Measurements from ENCODE around the gene TRMT5. TPM values are rescaled to one million over a fixed set of nuclear protein-coding genes. Genes with fewer than 3 reads are reported as not detected.

Gene TRMT5
- total and polyA plus RNA-seq, 7 donors = 1.2 to 16.9 (median 7.2) TPM

DNA sequence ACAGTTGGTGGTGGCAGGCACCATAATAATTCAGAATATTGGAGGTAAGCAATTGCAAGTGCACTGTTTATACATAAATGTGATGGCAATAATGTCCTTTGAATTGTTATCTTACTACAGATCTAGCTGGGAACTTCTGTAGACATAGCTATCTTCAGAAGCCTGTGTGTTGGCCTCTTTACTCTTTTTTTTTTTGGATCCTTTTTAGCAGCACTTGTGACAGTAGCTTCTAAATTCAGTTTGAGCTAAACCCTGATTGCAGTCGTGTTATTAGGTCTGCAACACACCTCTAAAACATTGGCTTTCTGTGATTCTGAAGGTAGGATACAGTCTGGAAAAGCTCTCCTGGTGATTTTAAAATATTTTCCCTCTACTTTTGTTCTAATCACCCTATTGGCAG lies 38.7 kb upstream of the TRMT5 start:
- DNase-seq = no peak
- Histone ChIP-seq H3K27ac (no peak overlapping the region), H3K27me3 (no peaks in the 10 kb centered on the region), H3K4me3 (no peak overlapping the region), H3K36me3 (peaks cover 0 to 5% (median 0%) of the 10 kb centered on the region in 4 donors), H3K9me3 (no peaks in the 10 kb centered on the region), H3K4me1 (no peaks in the 10 kb centered on the region)
- TF ChIP-seq EP300 (IDR thresholded peaks at IDR 0.05) = no peak
- TF ChIP-seq, protein P1, sequence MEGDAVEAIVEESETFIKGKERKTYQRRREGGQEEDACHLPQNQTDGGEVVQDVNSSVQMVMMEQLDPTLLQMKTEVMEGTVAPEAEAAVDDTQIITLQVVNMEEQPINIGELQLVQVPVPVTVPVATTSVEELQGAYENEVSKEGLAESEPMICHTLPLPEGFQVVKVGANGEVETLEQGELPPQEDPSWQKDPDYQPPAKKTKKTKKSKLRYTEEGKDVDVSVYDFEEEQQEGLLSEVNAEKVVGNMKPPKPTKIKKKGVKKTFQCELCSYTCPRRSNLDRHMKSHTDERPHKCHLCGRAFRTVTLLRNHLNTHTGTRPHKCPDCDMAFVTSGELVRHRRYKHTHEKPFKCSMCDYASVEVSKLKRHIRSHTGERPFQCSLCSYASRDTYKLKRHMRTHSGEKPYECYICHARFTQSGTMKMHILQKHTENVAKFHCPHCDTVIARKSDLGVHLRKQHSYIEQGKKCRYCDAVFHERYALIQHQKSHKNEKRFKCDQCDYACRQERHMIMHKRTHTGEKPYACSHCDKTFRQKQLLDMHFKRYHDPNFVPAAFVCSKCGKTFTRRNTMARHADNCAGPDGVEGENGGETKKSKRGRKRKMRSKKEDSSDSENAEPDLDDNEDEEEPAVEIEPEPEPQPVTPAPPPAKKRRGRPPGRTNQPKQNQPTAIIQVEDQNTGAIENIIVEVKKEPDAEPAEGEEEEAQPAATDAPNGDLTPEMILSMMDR (IDR thresholded peaks at IDR 0.05) = no peak
- no peak for TF ChIP-seq POLR2AphosphoS5 (IDR thresholded peaks at IDR 0.05)
- no peak for TF ChIP-seq POLR2A (IDR thresholded peaks at IDR 0.05)
- WGBS, 2 donors = 76 to 82% methylated on average over 1 of the region's 1 CpG
- intact Hi-C loops (cut with DNase I) = no loop called here

GRCh38 chr14:61003571-61003970 lies 22.7 kb upstream of the TRMT5 start:
- intact Hi-C loops (cut with DNase I) = no loop called here
- TF ChIP-seq, protein P1 (IDR thresholded peaks at IDR 0.05) = no peak
- TF ChIP-seq EP300 (IDR thresholded peaks at IDR 0.05) (no peak), POLR2AphosphoS5 (IDR thresholded peaks at IDR 0.05) (no peak), POLR2A (IDR thresholded peaks at IDR 0.05) (no peak)
- 97 to 99% methylated on average over 1 of the region's 1 CpG for WGBS, 2 donors
- Histone ChIP-seq H3K4me3 (no peak overlapping the region), H3K4me1 (no peaks in the 10 kb centered on the region), H3K36me3 (peaks cover 0 to 11% (median under 1%) of the 10 kb centered on the region in 4 donors), H3K9me3 (no peaks in the 10 kb centered on the region), H3K27me3 (no peaks in the 10 kb centered on the region), H3K27ac (no peak overlapping the region)
- no peak for DNase-seq

DNA sequence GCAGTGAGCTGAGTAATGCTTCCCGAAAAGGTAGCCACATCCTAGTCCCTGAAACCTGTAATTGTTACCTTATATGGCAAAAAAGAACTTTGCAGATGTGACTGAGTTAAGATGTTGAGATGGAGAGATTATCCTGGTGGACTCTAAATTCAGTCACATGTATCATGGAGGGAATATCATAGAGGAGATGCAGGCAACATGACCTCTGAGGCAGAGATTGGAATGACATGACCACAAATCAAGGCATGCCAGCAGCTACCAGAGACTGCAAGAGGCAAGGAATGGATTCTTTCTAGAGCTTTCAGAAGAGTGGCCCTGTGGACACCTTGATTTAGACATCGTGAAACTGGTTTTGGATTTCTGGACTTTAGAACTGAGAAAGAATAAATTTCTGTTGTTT lies 18.7 kb upstream of the TRMT5 start:
- no peak for TF ChIP-seq POLR2A (IDR thresholded peaks at IDR 0.05)
- TF ChIP-seq, protein P1 (IDR thresholded peaks at IDR 0.05) = no peak
- TF ChIP-seq POLR2AphosphoS5 (IDR thresholded peaks at IDR 0.05) = no peak
- TF ChIP-seq EP300 (IDR thresholded peaks at IDR 0.05) = no peak
- WGBS, 2 donors = 96 to 98% methylated on average over 2 of the region's 2 CpGs
- no peak overlapping the region for H3K27ac ChIP-seq
- no peak for DNase-seq
- H3K4me3 ChIP-seq = no peak overlapping the region
- H3K4me1 ChIP-seq = no peaks in the 10 kb centered on the region
- intact Hi-C loops (cut with DNase I) = no loop called here
- H3K9me3 ChIP-seq = no peaks in the 10 kb centered on the region
- H3K36me3 ChIP-seq = peaks cover 0 to 18% (median 3%) of the 10 kb centered on the region in 4 donors
- no peaks in the 10 kb centered on the region for H3K27me3 ChIP-seq

DNA sequence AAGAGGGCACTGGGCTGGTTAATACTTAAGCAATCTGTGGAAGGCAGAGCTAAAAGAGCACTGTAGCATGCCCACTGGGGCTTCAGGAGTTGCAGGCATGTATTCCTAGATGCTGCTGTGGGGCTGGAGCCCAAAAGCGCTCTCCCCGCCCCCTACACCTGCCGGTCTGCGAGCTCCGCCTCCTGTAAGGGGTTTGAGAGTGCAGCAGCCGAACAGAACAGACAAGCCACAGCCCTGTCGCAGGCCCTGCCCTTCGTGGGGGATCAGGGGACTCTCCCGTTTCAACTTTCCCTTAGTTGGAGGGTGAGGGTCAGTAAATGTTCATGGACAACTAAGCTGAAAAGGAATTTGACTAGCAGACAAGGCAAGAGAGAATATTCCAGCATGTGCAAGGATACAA lies 17.7 kb upstream of the TRMT5 start:
- no peaks in the 10 kb centered on the region for H3K4me1 ChIP-seq
- H3K27ac ChIP-seq = no peak overlapping the region
- no peaks in the 10 kb centered on the region for H3K9me3 ChIP-seq
- no peak overlapping the region for H3K4me3 ChIP-seq
- no peaks in the 10 kb centered on the region for H3K27me3 ChIP-seq
- peaks cover 0 to 21% (median 3%) of the 10 kb centered on the region in 4 donors for H3K36me3 ChIP-seq
- 96 to 97% methylated on average over 9 of the region's 9 CpGs for WGBS, 2 donors
- intact Hi-C loops (cut with DNase I) = no loop called here
- DNase-seq = no peak
- TF ChIP-seq, protein P1 (IDR thresholded peaks at IDR 0.05) = no peak
- TF ChIP-seq POLR2A (IDR thresholded peaks at IDR 0.05) (no peak), EP300 (IDR thresholded peaks at IDR 0.05) (no peak), POLR2AphosphoS5 (IDR thresholded peaks at IDR 0.05) (no peak)

GRCh38 chr14:60989599-60989998 lies 8.7 kb upstream of the TRMT5 start:
- no peaks in the 10 kb centered on the region for H3K9me3 ChIP-seq
- intact Hi-C loops (cut with DNase I) = no loop called here
- no peak overlapping the region for H3K4me3 ChIP-seq
- DNase-seq = no peak
- H3K27me3 ChIP-seq = no peaks in the 10 kb centered on the region
- H3K36me3 ChIP-seq = peaks cover 0 to 72% (median 6%) of the 10 kb centered on the region in 4 donors
- H3K27ac ChIP-seq = no peak overlapping the region
- H3K4me1 ChIP-seq = no peaks in the 10 kb centered on the region
- TF ChIP-seq, protein P1 (IDR thresholded peaks at IDR 0.05) = no peak
- TF ChIP-seq POLR2A (IDR thresholded peaks at IDR 0.05) = no peak
- no peak for TF ChIP-seq EP300 (IDR thresholded peaks at IDR 0.05)
- no peak for TF ChIP-seq POLR2AphosphoS5 (IDR thresholded peaks at IDR 0.05)
- 88 to 94% methylated on average over 2 of the region's 2 CpGs for WGBS, 2 donors
